Measurements from ENCODE around the gene SLC25A48.
"Not testable (repeated sequence)": the region's sequence is repeated elsewhere in the genome, so short reads cannot be mapped to it uniquely, and the experiment has no call there.

The SLC25A48 gene

DNA sequence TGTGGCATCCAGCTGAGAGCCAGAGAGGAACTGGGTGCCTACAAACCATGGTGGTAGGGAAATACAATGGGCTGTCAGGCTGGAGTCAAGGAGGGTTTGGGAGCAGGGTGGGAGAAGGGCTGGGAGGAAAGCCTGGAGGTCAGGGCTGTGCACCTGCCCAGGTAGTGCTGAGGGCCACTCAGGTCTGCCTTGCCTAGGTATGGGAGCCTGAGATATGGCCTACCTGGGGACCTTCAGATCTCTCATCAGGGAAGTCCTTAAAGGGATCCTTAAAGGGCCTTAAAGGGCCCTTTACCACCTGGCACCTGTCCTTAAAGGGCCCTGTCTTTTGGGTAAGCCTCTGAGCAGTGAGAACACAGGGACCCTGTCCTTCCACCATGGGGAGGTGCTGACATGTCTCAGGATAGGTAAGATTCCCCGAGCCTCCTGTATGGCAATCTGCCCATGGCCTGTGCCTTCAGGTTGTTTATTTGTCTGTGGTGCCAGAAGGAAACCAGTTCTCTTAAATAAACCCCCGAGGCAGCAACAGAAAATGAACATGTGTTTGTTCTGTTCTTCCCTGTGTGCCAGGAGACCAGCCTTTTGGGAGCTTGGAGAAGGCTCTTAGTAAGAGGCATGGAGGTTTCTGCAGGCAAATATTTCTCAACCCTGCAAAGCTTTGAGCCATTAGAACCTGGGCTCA, 23.3 kb downstream of the SLC25A48 start:
- no peak for DNase-seq (ENCODE audit: low read depth in 2 of 2)

DNA sequence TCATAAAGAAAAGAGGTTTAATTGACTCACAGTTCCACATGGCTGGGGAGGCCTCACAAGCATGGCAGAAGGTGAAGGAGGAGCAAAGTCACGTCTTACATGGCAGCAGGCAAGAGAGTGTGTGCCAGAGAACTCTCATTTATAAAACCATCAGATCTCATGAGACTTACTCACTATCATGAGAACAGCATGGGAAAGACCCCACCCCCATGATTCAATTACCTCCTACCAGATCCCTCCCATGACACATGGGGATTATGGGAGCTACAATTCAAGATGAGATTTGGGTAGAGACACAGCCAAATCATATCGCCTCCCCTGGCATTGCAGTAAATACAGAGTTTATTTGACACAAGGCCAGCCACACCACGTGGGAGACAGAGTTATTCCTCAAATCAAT, 24.7 kb downstream of the SLC25A48 start:
- DNase-seq (ENCODE audit: low read depth in 2 of 2): not testable (repeated sequence)

DNA sequence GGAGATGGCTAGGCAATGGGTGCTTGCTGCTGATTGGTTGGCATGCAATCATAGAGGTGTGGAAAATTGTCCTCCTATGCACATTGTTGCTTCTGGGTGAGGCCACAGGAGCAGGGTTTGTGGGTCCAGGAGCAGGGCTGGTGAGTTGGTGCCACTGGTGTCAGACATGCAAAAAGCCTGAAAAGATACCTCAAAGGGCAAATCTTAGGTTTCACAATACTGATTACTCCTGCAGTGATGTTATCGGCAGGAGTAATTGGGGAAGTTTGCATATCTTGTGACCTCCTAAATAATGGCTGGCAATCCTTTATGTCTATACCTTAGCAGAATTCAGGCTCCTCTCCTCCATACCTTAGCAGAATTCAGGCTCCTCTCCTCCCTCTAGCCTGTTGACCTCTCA, 25.2 kb downstream of the SLC25A48 start:
- DNase-seq (ENCODE audit: low read depth in 2 of 2): no peak

DNA sequence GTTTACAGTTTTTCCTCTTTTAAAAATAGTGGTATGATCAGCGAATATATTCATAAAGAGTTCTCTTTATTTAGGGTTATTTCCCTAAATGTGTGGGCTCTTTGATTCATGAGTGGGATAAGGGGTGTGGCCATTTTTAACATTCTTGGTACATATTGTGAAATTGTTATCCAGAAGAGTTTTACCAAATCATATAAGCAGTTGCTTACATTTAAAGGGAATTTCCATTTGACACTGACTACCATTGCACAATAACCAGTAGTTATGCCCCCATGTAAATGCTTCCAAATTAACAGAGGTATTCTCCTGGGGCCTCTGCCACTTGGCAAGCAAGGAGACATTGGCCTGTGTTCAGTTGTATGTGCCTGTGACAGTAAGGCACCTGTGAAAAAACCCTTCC, 27.2 kb downstream of the SLC25A48 start:
- no peak for DNase-seq (ENCODE audit: low read depth in 2 of 2)

DNA sequence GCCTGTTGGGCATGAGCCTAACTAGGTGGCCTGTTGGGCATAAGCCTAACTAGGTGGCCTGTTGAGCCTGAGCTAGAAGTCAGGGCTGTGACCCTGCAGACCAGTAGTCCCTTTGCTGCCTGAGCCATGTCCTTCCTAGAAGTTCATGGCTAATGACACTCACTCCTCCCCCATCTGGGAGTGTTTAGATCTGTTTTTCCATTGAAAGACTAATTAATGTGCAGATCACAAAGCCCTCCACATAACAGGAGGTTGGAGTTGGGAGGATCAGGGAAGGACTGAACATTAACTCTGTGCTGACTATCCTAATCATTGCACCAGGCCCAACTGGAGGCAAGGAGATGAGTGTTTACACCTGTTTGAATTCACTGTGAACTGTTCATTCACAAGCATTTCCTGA, 27.6 kb downstream of the SLC25A48 start:
- no peak for DNase-seq (ENCODE audit: low read depth in 2 of 2)

DNA sequence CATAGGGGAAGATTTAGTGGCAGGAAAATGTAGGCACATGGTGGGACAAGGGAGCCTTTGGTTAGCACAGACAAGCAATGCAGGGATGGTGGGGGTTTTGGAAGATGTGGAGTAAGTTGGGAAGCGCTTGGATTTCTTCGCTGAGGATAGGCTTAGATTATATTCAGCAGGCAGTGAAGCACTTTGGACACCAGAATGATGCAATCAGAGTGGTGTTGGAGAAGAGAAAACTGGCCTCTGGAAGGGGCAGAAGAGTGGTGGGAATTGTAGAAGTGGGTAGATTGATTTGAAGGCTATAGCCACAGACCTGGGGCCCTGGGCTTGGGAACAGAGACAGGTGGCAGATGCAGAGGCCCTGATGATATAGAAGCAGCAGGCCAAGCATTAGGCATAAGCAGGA, 28.3 kb downstream of the SLC25A48 start:
- DNase-seq (ENCODE audit: low read depth in 2 of 2): no peak

DNA sequence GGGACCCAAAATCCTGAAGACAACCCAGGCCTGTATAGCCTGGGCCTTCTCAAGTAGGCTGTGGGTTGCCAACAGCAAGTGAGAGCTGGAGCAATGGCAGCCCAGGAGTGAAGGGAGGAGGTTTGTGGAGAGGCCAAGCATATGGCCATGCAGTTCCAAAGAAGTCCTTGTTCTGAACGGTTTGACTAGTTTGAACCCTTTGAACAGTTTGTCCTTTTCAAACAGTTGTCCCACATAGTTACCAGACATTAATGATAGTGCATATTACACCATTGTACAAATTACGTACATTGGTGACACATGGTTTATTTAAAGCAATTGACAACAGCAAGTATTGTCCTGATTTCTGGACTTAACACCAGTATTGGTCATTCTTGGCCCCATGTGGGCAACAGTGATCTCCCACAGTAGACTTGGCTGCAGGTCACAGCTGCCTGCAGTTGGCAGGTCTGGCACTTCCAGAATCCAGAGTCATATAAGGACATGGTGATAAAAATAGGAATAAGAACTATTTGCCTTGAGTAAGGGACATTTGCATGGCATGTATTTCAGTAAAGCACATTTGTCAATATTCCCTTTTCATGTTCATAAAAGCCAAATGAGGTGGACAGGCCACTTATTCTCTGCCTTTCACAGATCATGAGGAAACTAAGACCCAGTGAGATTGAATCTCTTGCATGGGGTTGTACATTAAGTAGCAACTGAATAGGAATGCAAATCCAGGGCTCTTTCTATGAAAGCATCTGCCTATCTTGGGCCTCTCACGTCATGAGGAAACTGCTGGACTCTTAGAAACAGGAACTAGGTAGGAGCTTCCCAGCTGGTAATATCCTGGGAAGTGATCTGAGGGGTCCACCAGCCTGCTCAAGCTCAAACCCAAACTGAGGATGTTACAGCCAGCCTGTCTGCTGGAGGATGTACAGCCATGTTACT, 30.3 kb downstream of the SLC25A48 start:
- DNase-seq (ENCODE audit: low read depth in 2 of 2): no peak

DNA sequence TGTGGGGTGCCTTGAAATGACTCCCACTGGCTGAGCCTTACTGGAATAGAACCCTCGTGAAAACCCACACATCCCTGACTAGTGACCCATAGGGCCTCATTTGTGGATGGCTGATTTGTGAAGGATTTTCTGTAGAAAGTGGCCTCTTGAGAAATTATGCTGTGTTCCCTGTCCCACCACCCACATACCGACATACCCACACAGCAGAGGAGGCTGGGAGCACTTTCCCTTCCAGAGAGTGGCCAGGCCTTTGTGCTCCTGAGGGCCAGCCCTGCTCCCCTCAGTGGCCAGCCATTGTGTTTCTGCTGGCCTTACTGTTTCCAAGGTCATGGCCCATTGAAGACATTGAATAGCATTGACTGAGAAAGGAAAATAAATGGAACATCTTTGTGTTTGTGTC, 31.6 kb downstream of the SLC25A48 start:
- no peak for DNase-seq (ENCODE audit: low read depth in 2 of 2)

DNA sequence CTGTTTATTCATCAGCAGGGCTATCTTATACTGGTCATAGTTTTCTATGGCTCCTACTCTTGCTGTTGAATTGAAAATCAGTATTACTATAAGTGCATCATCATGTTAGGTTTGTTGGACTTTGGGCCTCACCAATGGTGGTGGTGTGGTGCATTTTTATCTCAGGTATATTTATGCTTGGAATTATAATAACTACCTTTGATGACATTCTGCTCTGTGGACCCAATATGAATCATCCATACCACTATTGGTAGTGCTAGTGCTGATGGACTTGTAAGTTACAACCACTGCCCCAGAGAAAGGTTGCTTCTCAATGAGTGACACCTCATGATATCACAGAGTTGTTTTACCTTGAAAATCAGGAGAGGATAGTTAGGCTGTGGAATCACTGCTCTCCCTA, 33.1 kb downstream of the SLC25A48 start:
- DNase-seq (ENCODE audit: low read depth in 2 of 2): no peak

DNA sequence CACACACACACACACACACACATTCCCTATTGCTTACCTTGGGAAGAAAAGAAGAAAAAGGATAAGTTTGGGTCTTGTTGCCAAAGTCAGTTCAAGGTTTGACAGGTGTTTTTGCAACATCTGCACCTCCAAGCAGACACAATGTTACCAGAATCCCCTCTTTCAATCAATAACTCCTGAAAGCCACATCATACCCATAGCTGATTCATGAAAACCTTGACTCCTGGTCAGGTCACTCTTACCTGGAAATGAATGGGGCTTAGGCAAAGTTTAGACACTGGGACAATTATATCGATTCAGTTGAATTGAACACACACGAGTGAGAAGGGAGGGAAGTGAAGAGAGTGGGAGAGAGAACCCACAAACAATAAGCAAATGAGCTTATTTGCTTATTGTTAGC, 34.2 kb downstream of the SLC25A48 start:
- DNase-seq (ENCODE audit: low read depth in 2 of 2): no peak

DNA sequence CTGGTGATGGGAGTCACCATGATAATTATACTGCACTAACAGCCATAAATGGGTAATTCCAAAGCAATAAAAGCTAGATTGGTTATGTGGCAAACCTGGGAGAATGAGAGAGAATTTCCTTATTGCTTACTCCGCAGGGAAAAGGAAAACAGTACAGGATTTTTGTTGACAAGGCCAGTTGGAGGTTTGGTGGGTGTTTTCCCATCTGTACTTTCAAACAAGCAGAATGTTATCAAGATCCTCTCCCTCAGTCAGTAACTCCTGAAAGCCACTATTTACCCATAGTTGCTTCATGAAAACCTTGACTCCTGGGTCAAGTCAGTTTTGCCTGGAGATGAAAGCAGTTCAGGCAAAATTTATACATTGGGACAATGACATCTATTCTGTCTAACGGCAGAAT, 34.8 kb downstream of the SLC25A48 start:
- no peak for DNase-seq (ENCODE audit: low read depth in 2 of 2)

DNA sequence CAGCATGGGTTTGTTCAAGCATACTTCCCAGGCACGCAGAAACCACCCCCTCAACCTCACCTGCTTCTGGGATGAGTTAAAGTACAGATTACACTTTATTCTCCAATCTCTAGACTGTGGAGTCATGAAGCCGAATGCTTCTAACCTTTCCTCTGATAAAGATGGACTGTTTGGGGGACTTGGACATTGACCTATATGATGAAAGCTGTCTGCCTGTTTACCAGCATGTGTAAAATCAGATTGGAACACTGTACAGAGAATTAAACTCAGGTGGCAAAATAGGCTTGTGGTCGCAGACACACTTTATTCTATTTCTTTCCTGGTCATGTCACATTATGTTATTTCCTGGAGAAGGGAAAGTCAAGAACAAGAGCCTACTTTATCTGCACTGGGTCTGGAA, 35.5 kb downstream of the SLC25A48 start:
- DNase-seq (ENCODE audit: low read depth in 2 of 2): no peak

DNA sequence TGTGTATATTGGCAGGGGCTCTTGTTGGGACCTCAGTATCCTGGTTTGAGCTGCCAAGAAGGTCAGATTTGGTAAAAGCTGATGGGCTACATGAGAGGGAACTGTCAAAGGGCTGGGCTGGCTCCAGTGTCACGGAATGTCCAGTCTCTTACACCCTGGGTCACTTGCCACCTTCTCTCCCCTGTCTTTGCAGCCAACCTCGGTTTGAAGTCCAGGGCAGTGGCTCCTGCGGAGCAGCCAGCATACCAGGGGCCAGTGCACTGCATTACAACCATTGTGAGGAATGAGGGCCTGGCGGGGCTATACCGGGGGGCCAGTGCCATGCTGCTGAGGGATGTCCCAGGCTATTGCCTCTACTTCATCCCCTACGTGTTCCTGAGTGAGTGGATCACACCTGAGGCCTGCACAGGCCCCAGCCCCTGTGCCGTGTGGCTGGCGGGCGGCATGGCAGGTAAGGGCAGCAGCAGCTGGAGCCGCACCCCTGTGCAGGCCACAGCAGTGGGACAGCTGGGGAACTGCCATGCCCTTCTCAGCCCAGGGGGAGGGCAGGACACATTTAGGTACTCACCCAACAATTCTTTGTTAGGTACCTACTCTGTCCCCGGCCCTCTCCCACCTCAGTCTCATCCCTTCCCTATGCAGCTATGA, 36.9 kb downstream of the SLC25A48 start:
- DNase-seq (ENCODE audit: low read depth in 2 of 2): no peak

DNA sequence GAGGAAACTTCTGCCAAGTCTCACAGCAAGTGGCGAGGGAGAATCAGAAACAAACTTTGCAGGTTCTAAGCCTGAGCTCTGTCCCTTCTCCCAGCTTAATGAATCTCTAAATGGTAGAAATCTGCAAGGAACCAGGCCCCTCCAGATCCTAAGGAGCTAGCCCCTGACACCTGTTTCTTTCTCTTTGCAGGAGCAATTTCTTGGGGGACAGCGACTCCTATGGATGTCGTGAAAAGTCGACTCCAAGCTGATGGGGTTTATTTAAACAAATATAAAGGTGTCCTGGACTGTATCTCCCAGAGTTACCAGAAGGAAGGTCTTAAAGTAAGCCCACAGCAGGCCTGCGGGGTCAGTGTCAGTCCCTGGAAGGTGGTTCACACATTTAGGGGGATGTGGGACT, 39.4 kb downstream of the SLC25A48 start:
- no peak for DNase-seq (ENCODE audit: low read depth in 2 of 2)

DNA sequence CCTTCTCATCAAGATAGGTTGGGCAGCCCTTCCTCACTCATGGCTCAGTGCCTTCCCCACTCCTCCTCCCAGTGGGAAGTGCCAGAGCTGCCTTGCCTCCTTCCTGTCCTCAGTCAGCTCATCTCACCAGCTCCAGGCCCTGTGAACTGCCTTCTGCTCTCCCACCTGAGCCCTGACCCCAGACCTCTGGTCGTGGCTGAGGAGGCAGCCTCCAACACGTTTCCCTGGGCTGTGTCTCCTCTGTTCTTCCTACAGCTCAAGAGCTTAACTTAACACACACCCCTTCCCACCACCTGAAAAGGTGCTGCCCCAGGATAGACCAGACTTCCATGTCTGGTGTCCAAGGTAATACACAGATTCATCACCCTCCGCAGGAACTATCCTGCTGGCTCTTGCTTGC, 40.0 kb downstream of the SLC25A48 start:
- no peak for DNase-seq (ENCODE audit: low read depth in 2 of 2)

DNA sequence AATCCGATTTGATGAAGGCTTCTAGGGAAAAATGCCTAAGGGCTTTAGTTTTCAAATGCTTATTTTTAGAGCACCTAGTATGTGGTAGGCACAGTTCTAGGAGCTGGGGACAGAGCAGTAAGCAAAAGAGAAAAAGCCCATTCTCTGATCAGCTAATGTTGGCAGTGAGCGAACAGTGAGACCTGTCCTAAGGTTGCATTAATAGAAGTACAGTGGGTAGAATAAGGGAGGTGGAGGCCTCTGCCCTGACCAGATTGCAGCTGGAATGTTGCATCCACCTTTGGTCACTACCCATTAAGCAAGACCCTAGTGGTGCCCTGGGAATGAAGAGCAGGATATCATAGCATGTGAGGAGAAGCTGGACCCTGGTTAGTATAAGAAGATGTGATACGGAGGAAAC, 41.1 kb downstream of the SLC25A48 start:
- DNase-seq (ENCODE audit: low read depth in 2 of 2): no peak

DNA sequence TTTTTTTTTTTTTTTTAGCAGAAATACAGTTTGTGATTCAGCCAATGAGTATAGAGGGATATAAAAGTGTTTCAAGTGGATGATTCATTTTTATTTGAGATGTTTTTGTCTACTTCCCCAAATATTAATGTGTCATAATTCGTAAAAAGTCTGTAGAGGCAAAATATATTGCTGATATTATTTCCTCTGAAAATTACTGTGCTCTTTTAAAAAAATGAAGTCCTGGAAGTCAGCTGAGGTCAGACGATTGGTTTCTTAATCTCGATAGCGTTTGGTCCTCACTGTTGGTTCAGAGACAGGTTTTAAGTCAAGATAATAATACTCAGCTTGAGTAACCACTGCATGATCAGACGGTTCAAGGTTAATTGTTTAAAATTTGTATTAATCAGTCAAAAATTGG, 41.7 kb downstream of the SLC25A48 start:
- DNase-seq (ENCODE audit: low read depth in 2 of 2): no peak

DNA sequence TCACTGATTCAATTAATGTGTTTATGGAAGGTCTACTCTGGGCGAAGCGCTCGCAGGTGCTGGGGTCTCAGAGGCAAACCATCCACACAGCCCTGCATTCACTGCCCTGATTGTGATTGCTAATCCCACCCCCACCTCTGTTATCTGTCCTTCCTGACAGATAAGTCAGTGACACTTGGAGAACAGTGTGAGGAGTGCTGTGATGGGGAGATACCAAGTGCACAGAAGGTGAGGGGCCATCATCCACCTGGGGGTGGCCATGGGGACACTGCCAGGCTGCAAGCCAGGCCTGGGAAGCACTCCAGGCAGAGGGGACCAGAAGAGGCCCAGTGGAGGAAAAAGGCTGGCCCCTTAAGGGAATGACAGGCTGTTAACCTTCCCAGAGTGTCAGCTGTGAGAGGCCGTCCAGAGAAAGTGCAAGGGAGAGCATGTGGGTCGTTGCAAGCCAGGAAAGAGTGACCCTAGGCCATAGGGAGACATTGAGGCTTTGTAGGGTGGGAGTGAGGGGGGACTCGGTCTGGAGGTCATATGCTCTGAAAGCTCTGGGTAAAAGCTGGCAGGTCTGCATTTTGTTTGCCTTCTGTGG, 43.2 kb downstream of the SLC25A48 start:
- DNase-seq (ENCODE audit: low read depth in 2 of 2): no peak

DNA sequence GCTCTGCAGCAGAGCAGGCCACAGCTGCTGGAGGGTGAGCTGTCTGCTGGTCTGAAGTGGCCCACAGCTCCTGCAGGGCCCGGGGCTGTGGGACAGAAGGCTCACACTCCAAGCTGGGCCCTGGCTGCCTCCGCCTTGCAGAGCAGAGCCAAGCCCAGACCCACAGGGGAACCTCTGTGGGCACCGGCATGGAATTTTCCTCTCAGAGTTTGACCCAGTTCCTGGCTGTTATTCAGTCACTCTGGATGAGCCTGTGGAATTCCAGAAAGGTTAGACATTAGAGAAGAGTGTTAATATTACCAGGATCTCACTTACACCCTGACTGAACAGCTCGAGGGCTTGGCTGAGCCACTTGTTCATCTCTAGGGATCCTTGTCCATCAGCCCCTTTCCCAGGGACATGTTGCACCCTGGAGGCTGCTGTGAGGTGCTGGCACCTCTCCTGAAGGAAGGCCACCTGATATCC, 43.7 kb downstream of the SLC25A48 start:
- no peak for DNase-seq (ENCODE audit: low read depth in 2 of 2)

DNA sequence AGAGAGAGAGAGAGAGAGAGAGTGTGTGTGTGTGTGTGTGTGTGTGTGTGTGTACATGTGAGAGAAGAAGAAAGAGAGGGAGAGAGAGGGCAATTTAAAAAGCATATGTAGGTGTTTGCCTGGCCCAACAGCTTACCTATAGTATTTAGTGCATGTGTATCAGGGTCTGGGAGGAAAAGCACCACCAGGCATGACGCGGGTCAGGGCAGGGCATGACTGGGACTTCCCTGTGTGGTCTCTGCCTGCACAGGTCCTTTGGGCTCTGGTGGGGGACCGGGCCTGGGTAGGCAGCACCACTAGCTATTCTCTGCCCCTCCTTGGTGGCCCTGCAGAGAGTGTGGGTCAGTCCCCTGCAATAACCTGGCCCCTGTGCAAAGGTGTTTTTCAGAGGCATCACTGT, 45.1 kb downstream of the SLC25A48 start:
- DNase-seq (ENCODE audit: low read depth in 2 of 2): no peak

DNA sequence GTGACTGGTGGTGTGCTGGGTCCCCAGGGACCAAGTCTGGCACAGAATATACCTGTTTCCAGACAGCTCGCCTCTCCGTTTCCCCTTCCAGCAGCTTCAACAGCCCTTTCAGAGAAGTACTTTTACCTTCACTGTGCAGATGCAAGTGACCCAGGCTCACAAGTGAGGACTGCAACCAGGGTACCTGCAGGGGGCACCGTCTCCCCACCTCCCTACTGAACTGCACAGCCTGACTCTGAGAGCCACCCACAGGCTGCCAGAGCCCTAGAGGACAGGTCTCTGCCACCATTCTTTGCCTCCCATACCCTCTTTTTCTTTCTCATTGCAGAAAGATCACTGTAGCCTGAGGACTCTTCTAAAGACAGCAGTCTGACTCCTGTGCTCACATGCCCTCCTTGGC, 45.8 kb downstream of the SLC25A48 start:
- no peak for DNase-seq (ENCODE audit: low read depth in 2 of 2)

DNA sequence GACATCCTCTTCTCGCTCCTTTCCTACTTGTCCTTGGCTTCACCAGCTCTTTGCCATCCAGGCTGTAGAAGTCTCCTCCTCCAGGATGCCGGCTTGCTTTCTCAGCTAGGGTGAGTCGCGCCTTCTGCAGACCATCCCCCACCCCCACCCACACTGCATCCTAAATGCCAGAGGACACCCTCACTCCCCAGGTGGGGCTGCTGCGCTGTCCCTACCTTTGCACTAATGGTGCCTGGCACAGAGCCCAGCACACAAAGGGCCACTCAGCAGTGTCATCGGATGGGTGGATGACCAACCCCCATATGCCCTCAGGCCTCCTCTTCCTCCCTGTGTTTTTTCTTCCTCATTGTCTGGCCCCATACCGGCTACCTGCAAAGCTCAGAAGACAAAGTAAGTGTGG, 46.3 kb downstream of the SLC25A48 start:
- DNase-seq (ENCODE audit: low read depth in 2 of 2): no peak
